HepG2 (cell line): Measurements from ENCODE around the gene P3H3. TPM values are rescaled to one million over a fixed set of nuclear protein-coding genes. Genes with fewer than 3 reads are reported as not detected.

Experiments used
- ATAC-seq: fragments of 200-7000 bp; cut with Tn5 transposase; 3 replicates; pipeline ENCODE4 v1.9.1; 2020; ENCODE audit warnings: mild to moderate bottlenecking, moderate library complexity
- BruUV-seq: library from RNA; stranded (reverse); fragments of 400-500 nt; replicated peaks from 2 replicates; lab custom pipeline; 2021; lab: Mats Ljungman, UMichigan
- CTCF ChIA-PET: fragments of 300-600 bp; formaldehyde crosslinking; extraction: SDS; loops from one replicate; lab custom pipeline; 2021; ENCODE audit warnings: low total read pairs, inconsistent platforms, low intra/inter-chr PET ratio; lab: Yijun Ruan, JAX
- POLR2A ChIA-PET: fragments of 350-600 bp; sonication (Branson Sonifier 250); formaldehyde crosslinking; loops from one replicate; lab custom pipeline; 2020; ENCODE audit warnings: antibody characterized with exemption, inconsistent platforms; lab: Yijun Ruan, JAX
- DNase-seq: peaks from one replicate; pipeline ENCODE4 v3.0.0-alpha.2; 2015; ENCODE audit warnings: low spot score
- FAIRE-seq: peaks from 3 replicates; lab custom pipeline; 2011; peaks lifted over from hg19 to GRCh38; lab: Jason Lieb, UNC
- H2AFZ ChIP-seq: one replicate; pipeline ENCODE4 v1.6.1; 2011; ENCODE audit warnings: low read length, inconsistent platforms
- H3K27ac ChIP-seq: fragments of 300-600 bp; 3 replicates; pipeline ENCODE4 v1.8.0; 2011; ENCODE audit warnings: mixed run types, mild to moderate bottlenecking, mixed read lengths, low read length, inconsistent platforms; ENCODE audit not compliant: insufficient read depth; ENCODE audit errors: extremely low read length
- H3K27me3 ChIP-seq, 2 experiments: fragments of 200-600 bp in 1 of 2; 2 replicates in 1 of 2; 3 replicates in 1 of 2; pipeline versions ENCODE4 v1.6.0 to v1.8.0; 2011; ENCODE audit warnings: low read length in 2 of 2, mild to moderate bottlenecking in 2 of 2, moderate library complexity in 2 of 2, inconsistent platforms in 1 of 2; ENCODE audit not compliant: insufficient read depth in 2 of 2, control insufficient read depth in 1 of 2
- H3K36me3 ChIP-seq, 2 experiments: fragments of 200-600 bp in 1 of 2; replicated peaks in 1 of 2; 2 replicates in 1 of 2; 3 replicates in 1 of 2; pipeline versions ENCODE4 v1.5.1 to v1.8.0; 2011; ENCODE audit warnings: low read length in 2 of 2, inconsistent platforms in 1 of 2; ENCODE audit not compliant: insufficient read depth in 2 of 2, control insufficient read depth in 1 of 2
- H3K4me1 ChIP-seq: 2 replicates; pipeline ENCODE4 v1.5.1; 2012; ENCODE audit warnings: low read length, inconsistent platforms; ENCODE audit not compliant: insufficient read depth
- H3K4me2 ChIP-seq: 2 replicates; pipeline ENCODE4 v1.6.0; 2011; ENCODE audit warnings: low read depth, low read length, inconsistent platforms
- H3K4me3 ChIP-seq, 3 experiments: fragments of 200-600 bp in 1 of 3; sonication (generic), shearing (Covaris generic) in 1 of 3; replicated peaks in 1 of 3; 2 replicates each; pipeline ENCODE4 v1.5.1; 2011 to 2016; ENCODE audit warnings: low read length in 3 of 3, inconsistent platforms in 2 of 3, low read depth in 2 of 3, mild to moderate bottlenecking in 2 of 3, control low read depth in 1 of 3, mixed read lengths in 1 of 3; ENCODE audit not compliant: insufficient read depth in 1 of 3
- H3K79me2 ChIP-seq: one replicate; pipeline ENCODE4 v1.6.1; 2011; ENCODE audit warnings: low read length, inconsistent platforms; ENCODE audit not compliant: insufficient read depth
- H3K9ac ChIP-seq: 2 replicates; pipeline ENCODE4 v1.6.0; 2011; ENCODE audit warnings: mild to moderate bottlenecking, low read depth, low read length, inconsistent platforms; ENCODE audit not compliant: insufficient read depth
- H3K9me3 ChIP-seq: 2 replicates; pipeline ENCODE4 v1.5.1; 2012; ENCODE audit warnings: mild to moderate bottlenecking, low read length
- H4K20me1 ChIP-seq: 2 replicates; pipeline ENCODE4 v1.6.0; 2011; ENCODE audit warnings: inconsistent platforms, mild to moderate bottlenecking, low read length, moderate library complexity; ENCODE audit not compliant: insufficient read depth
- DDIT3 ChIP-seq: sonication (generic); formaldehyde crosslinking; IDR thresholded peaks from 2 replicates; pipeline ENCODE4 v1.4.0; 2020; ENCODE audit warnings: mild to moderate bottlenecking, missing genetic modification reagents
- FOXJ3 ChIP-seq: sonication (generic); formaldehyde crosslinking; IDR thresholded peaks from 2 replicates; pipeline ENCODE4 v1.4.0; 2020; ENCODE audit warnings: missing genetic modification reagents, mild to moderate bottlenecking, borderline replicate concordance
- FOXM1 ChIP-seq: sonication (generic); formaldehyde crosslinking; IDR thresholded peaks from 2 replicates; pipeline ENCODE4 v1.5.0; 2020; ENCODE audit warnings: missing genetic modification reagents
- KDM2A ChIP-seq: sonication (generic); formaldehyde crosslinking; IDR thresholded peaks from 2 replicates; pipeline ENCODE4 v1.4.0; 2020; ENCODE audit warnings: low read depth, missing genetic modification reagents, borderline replicate concordance
- RARG ChIP-seq: sonication (generic); formaldehyde crosslinking; IDR thresholded peaks from 2 replicates; pipeline ENCODE4 v1.4.0; 2020; ENCODE audit warnings: low read depth, mild to moderate bottlenecking, missing genetic modification reagents
- SOX13 ChIP-seq, 3 experiments: fragments of 450-650 bp in 1 of 3; sonication (generic) in 1 of 3; formaldehyde crosslinking in 1 of 3; IDR thresholded peaks in 2 of 3; conservative IDR thresholded peaks in 1 of 3; 2 replicates each; pipeline versions ENCODE4 v1.5.0 to v1.6.1; 2016 to 2020; ENCODE audit warnings: antibody characterized with exemption in 1 of 3, mild to moderate bottlenecking in 1 of 3, missing compliant biosample characterization in 1 of 3, missing genetic modification reagents in 1 of 3, moderate library complexity in 1 of 3
- ZNF557 ChIP-seq: sonication (generic); formaldehyde crosslinking; IDR thresholded peaks from 2 replicates; pipeline ENCODE4 v1.4.0; 2020; ENCODE audit warnings: missing genetic modification reagents
- ZNF574 ChIP-seq: sonication (generic); formaldehyde crosslinking; IDR thresholded peaks from 2 replicates; pipeline ENCODE4 v1.4.0; 2020; ENCODE audit warnings: missing genetic modification reagents
- ZSCAN31 ChIP-seq: sonication (generic); formaldehyde crosslinking; IDR thresholded peaks from 2 replicates; pipeline ENCODE4 v1.5.0; 2020; ENCODE audit warnings: low read depth, mild to moderate bottlenecking, missing genetic modification reagents
- ZUFSP ChIP-seq: sonication (generic); formaldehyde crosslinking; IDR thresholded peaks from 2 replicates; pipeline ENCODE4 v1.9.0; 2021; ENCODE audit warnings: missing genetic modification reagents, mild to moderate bottlenecking, borderline replicate concordance
- WGBS: methylation state at CpG from one replicate; pipeline ENCODE4 v1.1.6; 2017; ENCODE audit warnings: low lambda C conversion rate; 5-methylcytosine and 5-hydroxymethylcytosine counted together
- in situ Hi-C: cut with HindIII; loops from 2 replicates; pipeline ENCODE4 v1.10.0; 2017; ENCODE audit warnings: low pct_unique_long_range_greater_than_20kb; ENCODE audit not compliant: extremely low pct_ligation_motif_present
- intact Hi-C: fragments of 100-400 bp; cut with micrococcal nuclease; formaldehyde crosslinking; loops from one replicate; pipeline ENCODE4 v1.10.0; 2022; ENCODE audit not compliant: unreplicated experiment
- polyA plus RNA-seq, 8 experiments: library from polyadenylated mRNA; depleted of rRNA in 3 of 8; stranded (reverse) in 7 of 8; unstranded in 1 of 8; fragments of >200 nt; fragmentation: Illumina TruSeq in 4 of 8; extraction: Trizol in 4 of 8; gene quantifications; 2 replicates each; pipeline versions ENCODE4 v1.2.1 to v1.2.3, GENCODE V29; 2011 to 2016; ENCODE audit warnings: low read depth in 4 of 8, missing spikeins in 1 of 8, mixed read lengths in 1 of 8; ENCODE audit not compliant: insufficient read depth in 1 of 8
- total RNA-seq, 5 experiments: library from RNA; depleted of rRNA; stranded (reverse); fragments of >200 nt; fragmentation: Illumina TruSeq; extraction: Trizol; gene quantifications; 2 replicates each; pipeline ENCODE4 v1.2.3, GENCODE V29; 2016; ENCODE audit warnings: low read depth in 1 of 5

P3H3 gene
- total and polyA plus RNA-seq, 2 of the 13 experiments (the other 11 are each of a cell fraction or from before 2014, with no cell fraction given): 20.1 to 20.5 TPM

GRCh38 chr12:6842075-6842474 is 13.9 kb downstream of the P3H3 start:
- Histone ChIP-seq H3K27me3 (no peaks in the 10 kb centered on the region), H3K4me3 (no peak overlapping the region), H3K9me3 (no peaks in the 10 kb centered on the region), H4K20me1 (no peaks in the 10 kb centered on the region), H3K9ac (no peak overlapping the region), H2AFZ (no peak overlapping the region), H3K79me2 (no peaks in the 10 kb centered on the region), H3K27ac (no peak overlapping the region), H3K4me1 (no peaks in the 10 kb centered on the region), H3K36me3 (peaks cover 15 to 25% of the 10 kb centered on the region in 2 experiments; a peak in 4 of 5 replicates), H3K4me2 (no peak overlapping the region)
- TF ChIP-seq ZSCAN31 (CRISPR knock-in tag) (no peak), FOXM1 (no peak), ZUFSP (CRISPR knock-in tag) (no peak), FOXJ3 (CRISPR knock-in tag) (no peak), ZNF574 (CRISPR knock-in tag) (no peak), ZNF557 (CRISPR knock-in tag) (no peak), KDM2A (no peak), DDIT3 (CRISPR knock-in tag) (no peak), RARG (CRISPR knock-in tag) (no peak), SOX13 (IDR thresholded peaks at IDR 0.05) (no peak), SOX13 (CRISPR knock-in tag; conservative IDR thresholded peaks at IDR 0.05 in 1 of 2, IDR thresholded peaks at IDR 0.05 in 1 of 2) (no peak)
- WGBS: 91% methylated on average over 4 of the region's 4 CpGs
- in situ Hi-C loops (no loop called here), intact Hi-C loops (no loop called here)
- ATAC-seq (no peak), FAIRE-seq (no peak), DNase-seq (no peak)
- POLR2A ChIA-PET: no interaction called here
- BruUV-seq: no TSS peak
- CTCF ChIA-PET: no interaction called here
